ENCODE results near the gene CCDC92. TPM values are rescaled to one million over a fixed set of nuclear protein-coding genes. Genes with fewer than 3 reads are reported as not detected.

The CCDC92 gene
- total and polyA plus RNA-seq, 2 of the 13 experiments (the other 11 are each of a cell fraction or from before 2014, with no cell fraction given): 5.4 to 14.7 TPM

DNA sequence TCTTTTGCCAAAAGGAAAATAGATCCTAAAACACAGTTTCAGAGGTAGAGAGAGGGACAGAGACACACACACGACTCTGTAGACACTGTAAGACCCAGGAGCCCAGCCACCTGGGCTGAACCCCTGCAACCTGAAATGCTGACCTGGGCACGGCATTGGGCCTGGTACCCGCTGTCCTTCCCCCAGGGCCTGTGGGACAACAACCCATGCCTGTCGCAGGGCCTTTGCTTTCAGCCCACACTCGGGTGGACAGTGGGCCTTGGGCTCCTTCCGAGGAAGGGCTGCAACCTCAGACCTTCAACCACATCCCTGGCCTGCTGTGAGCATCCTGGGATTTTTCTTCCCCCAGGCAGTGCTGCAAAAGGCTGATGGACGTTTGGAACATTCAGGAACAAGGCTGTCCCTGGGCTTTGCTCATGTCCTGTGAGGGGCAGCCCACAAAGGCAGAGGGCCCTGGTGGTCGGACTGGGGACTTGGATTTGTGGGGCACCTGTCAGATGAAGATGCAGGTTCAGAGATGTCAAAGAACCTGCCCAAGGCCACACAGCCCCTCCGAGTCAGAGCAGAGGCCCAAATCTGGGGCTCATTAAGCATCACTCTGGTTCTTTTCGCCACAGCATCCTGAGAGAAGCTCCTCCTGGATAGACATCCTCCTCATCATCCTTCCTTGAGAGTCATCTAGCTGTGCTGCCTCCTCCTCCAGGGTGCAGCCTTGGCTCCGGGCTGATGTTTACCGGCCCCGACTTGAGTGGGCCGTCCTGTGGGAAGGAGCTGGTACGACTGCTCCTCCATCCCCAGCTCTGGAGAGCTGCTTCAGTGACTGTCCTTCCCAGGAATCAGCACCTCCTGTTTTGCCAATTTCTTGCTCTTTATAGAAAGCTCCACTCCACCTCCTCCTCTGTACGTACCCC, 32.7 kb downstream of the CCDC92 start:
- H3K4me3 ChIP-seq (replicated peaks in 1 of 3; ENCODE audit: insufficient read depth in 1 of 3, low read depth in 2 of 3, low read length in 3 of 3): no peak overlapping the region
- TF ChIP-seq FOSL2 (CRISPR knock-in tag; IDR thresholded peaks at IDR 0.05) (no peak), JARID2 (CRISPR knock-in tag; IDR thresholded peaks at IDR 0.05; ENCODE audit: insufficient replicate concordance) (no peak), ZNF768 (CRISPR knock-in tag; IDR thresholded peaks at IDR 0.05) (peak; percentile 80)
- TF ChIP-seq, protein P1, sequence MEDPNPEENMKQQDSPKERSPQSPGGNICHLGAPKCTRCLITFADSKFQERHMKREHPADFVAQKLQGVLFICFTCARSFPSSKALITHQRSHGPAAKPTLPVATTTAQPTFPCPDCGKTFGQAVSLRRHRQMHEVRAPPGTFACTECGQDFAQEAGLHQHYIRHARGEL (CRISPR knock-in tag; IDR thresholded peaks at IDR 0.05): no peak

DNA sequence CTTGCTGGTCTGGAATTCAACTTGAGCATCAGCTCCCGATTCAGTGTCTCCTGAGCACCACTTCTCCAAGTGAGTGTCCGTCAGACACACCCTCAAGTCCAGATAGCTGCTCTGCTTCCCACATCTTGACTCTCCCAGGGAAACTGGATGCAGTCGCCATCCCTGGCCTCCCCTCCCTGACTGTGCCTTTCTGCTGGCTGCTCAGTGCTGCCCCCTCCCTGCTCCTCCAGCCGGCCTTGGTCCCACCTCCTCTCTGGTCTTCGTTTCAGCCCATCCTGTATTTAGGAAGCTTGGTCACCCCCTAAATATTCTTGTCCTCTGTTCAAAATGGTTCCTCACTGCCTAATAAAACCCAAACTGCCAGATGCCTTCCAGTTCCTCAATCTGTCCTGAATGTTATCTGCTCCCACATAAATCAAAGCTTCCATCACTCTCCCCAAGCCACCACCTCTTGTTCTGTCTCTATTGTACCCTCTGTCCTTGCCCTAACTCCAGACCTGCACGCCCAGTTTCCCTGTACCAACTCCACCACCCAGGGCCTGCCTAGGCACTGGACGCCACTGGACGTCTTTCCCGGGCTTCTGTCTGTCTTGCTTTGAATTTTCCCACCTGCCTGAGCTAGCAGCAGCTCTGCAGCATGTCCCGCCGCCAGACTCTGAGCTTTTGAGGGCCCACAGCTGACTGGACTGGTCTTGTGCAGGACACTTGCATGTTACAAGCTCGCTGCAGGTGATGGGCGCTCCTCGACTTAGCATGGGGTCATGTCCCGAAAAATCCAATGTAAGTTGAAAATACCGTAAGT, 33.8 kb downstream of the CCDC92 start:
- WGBS (ENCODE audit: low lambda C conversion rate): 87% methylated on average over 16 of the region's 16 CpGs
- H2AFZ ChIP-seq (ENCODE audit: low read length): no peak overlapping the region
- no peak for FAIRE-seq

More for the DNA sequence above, 32.7 kb downstream of the CCDC92 start:
- no peak overlapping the region for H3K27ac ChIP-seq (ENCODE audit: extremely low read length, insufficient read depth, low read length)
- intact Hi-C loops (cut with micrococcal nuclease; ENCODE audit: unreplicated experiment) (no loop called here), in situ Hi-C loops (cut with HindIII; ENCODE audit: extremely low pct_ligation_motif_present, low pct_unique_long_range_greater_than_20kb) (no loop called here)
- no peak for FAIRE-seq
- no peak overlapping the region for H2AFZ ChIP-seq (ENCODE audit: low read length)
- H4K20me1 ChIP-seq (ENCODE audit: insufficient read depth, low read length): no peaks in the 10 kb centered on the region
- WGBS (ENCODE audit: low lambda C conversion rate): 85% methylated on average over 10 of the region's 16 CpGs
- ChIA-PET POLR2A (no interaction called here), CTCF (ENCODE audit: low intra/inter-chr PET ratio, low total read pairs) (no interaction called here)
- H3K27me3 ChIP-seq (ENCODE audit: control insufficient read depth in 1 of 2, insufficient read depth in 2 of 2, low read length in 2 of 2): no peaks in the 10 kb centered on the region; a peak in 1 of 5 replicates
- no peaks in the 10 kb centered on the region for H3K79me2 ChIP-seq (ENCODE audit: insufficient read depth, low read length)
- no peaks in the 10 kb centered on the region for H3K9me3 ChIP-seq (ENCODE audit: low read length)
- BruUV-seq (replicated peaks): no TSS peak
- no peak overlapping the region for H3K9ac ChIP-seq (ENCODE audit: insufficient read depth, low read depth, low read length)
- no peak for ATAC-seq
- H3K4me1 ChIP-seq (ENCODE audit: insufficient read depth, low read length): no peaks in the 10 kb centered on the region
- no peak overlapping the region for H3K4me2 ChIP-seq (ENCODE audit: low read depth, low read length)
- H3K36me3 ChIP-seq (replicated peaks in 1 of 2; ENCODE audit: control insufficient read depth in 1 of 2, insufficient read depth in 2 of 2, low read length in 2 of 2): peaks cover 0 to 5% of the 10 kb centered on the region in 2 experiments; a peak in 1 of 5 replicates
- DNase-seq (ENCODE audit: low spot score): no peak

More for the DNA sequence above, 33.8 kb downstream of the CCDC92 start:
- Histone ChIP-seq H3K9me3 (ENCODE audit: low read length) (no peaks in the 10 kb centered on the region), H3K4me2 (ENCODE audit: low read depth, low read length) (no peak overlapping the region), H3K79me2 (ENCODE audit: insufficient read depth, low read length) (no peaks in the 10 kb centered on the region), H3K4me1 (ENCODE audit: insufficient read depth, low read length) (no peaks in the 10 kb centered on the region), H3K27ac (ENCODE audit: extremely low read length, insufficient read depth, low read length) (no peak overlapping the region), H3K27me3 (ENCODE audit: control insufficient read depth in 1 of 2, insufficient read depth in 2 of 2, low read length in 2 of 2) (no peaks in the 10 kb centered on the region; a peak in 1 of 5 replicates), H4K20me1 (ENCODE audit: insufficient read depth, low read length) (no peaks in the 10 kb centered on the region), H3K4me3 (replicated peaks in 1 of 3; ENCODE audit: insufficient read depth in 1 of 3, low read depth in 2 of 3, low read length in 3 of 3) (no peak overlapping the region), H3K36me3 (replicated peaks in 1 of 2; ENCODE audit: control insufficient read depth in 1 of 2, insufficient read depth in 2 of 2, low read length in 2 of 2) (peaks cover 0 to 5% of the 10 kb centered on the region in 2 experiments; a peak in 1 of 5 replicates), H3K9ac (ENCODE audit: insufficient read depth, low read depth, low read length) (no peak overlapping the region)
- intact Hi-C loops (cut with micrococcal nuclease; ENCODE audit: unreplicated experiment): no loop called here
- in situ Hi-C loops (cut with HindIII; ENCODE audit: extremely low pct_ligation_motif_present, low pct_unique_long_range_greater_than_20kb): no loop called here
- BruUV-seq (replicated peaks): no TSS peak
- CTCF ChIA-PET (ENCODE audit: low intra/inter-chr PET ratio, low total read pairs): interaction anchor here (0.5 kb wide), 1 partner anchor 299 kb away, joined by 3 read pairs; no protein-coding TSS in a partner anchor
- TF ChIP-seq RAD21 (CRISPR knock-in tag; IDR thresholded peaks at IDR 0.05) (peak; percentile 23; the same call in 1 of the 2 replicates), ZNF615 (CRISPR knock-in tag; IDR thresholded peaks at IDR 0.05; ENCODE audit: borderline replicate concordance) (no peak), STAG1 (CRISPR knock-in tag; IDR thresholded peaks at IDR 0.05) (peak; percentile 29; the same call in 1 of the 2 replicates)
- TF ChIP-seq, protein P2, sequence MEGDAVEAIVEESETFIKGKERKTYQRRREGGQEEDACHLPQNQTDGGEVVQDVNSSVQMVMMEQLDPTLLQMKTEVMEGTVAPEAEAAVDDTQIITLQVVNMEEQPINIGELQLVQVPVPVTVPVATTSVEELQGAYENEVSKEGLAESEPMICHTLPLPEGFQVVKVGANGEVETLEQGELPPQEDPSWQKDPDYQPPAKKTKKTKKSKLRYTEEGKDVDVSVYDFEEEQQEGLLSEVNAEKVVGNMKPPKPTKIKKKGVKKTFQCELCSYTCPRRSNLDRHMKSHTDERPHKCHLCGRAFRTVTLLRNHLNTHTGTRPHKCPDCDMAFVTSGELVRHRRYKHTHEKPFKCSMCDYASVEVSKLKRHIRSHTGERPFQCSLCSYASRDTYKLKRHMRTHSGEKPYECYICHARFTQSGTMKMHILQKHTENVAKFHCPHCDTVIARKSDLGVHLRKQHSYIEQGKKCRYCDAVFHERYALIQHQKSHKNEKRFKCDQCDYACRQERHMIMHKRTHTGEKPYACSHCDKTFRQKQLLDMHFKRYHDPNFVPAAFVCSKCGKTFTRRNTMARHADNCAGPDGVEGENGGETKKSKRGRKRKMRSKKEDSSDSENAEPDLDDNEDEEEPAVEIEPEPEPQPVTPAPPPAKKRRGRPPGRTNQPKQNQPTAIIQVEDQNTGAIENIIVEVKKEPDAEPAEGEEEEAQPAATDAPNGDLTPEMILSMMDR (CRISPR knock-in tag; IDR thresholded peaks at IDR 0.05): peak; percentile 63
- TF ChIP-seq, protein P3, sequence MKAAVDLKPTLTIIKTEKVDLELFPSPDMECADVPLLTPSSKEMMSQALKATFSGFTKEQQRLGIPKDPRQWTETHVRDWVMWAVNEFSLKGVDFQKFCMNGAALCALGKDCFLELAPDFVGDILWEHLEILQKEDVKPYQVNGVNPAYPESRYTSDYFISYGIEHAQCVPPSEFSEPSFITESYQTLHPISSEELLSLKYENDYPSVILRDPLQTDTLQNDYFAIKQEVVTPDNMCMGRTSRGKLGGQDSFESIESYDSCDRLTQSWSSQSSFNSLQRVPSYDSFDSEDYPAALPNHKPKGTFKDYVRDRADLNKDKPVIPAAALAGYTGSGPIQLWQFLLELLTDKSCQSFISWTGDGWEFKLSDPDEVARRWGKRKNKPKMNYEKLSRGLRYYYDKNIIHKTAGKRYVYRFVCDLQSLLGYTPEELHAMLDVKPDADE (CRISPR knock-in tag; IDR thresholded peaks at IDR 0.05): no peak
- POLR2A ChIA-PET: no interaction called here
- DNase-seq (ENCODE audit: low spot score) (no peak), ATAC-seq (peak; percentile 75)

Data from HepG2 (cell line).